Stimulated activated CD4-positive, alpha-beta T cell treated with anti-CD3 and anti-CD28 coated beads, Interleukin-2, amount 100 ng/mL, for 48 hours (primary cell): ENCODE measurements around the gene SLC37A1.

ENCODE experiments used
- DNase-seq, 2 donors: peaks; one replicate each; pipeline ENCODE4 v3.0.0-alpha.2; 2020

The SLC37A1 gene

DNA sequence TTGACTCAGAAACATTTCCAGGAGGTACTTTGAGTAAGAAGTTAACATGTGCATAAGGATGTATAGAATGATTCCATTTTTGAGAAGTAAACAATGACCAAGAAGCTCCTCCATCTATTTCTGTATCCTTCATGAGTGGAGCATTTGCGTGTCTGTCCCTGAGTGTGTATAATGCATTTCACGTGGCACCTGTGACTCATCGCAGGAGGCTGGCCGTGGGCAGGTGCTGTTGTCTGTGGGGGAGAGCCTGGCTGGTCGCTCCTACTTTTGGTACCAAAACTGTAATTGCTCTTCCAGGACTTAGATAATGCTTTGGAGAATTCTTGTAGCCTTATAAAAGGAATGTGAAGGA, 16.5 kb downstream of the SLC37A1 start:
- no peak for DNase-seq

DNA sequence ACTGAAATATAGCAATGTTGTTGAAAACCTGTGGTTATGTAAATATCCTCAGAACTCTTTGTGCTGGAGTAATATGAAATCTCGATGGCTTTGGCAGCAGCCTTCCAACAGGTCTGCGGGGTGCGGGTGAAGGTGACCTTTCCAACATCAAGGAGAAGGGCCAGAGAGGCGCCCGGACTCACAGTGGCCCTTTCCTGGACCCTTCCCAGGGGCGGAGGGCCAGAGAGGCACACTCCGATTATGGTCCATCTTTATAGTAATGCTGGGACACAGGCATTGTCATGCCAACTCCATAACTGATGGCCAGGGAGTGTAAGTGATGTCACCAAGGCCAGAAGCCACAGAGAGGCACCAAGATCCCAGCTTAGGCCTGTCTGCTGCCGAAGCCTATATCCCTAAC, 18.1 kb downstream of the SLC37A1 start:
- DNase-seq: no peak

- no peak for DNase-seq
These were observed 19.0 kb downstream of the SLC37A1 start for GRCh38 chr21:42532466-42533181.

DNA sequence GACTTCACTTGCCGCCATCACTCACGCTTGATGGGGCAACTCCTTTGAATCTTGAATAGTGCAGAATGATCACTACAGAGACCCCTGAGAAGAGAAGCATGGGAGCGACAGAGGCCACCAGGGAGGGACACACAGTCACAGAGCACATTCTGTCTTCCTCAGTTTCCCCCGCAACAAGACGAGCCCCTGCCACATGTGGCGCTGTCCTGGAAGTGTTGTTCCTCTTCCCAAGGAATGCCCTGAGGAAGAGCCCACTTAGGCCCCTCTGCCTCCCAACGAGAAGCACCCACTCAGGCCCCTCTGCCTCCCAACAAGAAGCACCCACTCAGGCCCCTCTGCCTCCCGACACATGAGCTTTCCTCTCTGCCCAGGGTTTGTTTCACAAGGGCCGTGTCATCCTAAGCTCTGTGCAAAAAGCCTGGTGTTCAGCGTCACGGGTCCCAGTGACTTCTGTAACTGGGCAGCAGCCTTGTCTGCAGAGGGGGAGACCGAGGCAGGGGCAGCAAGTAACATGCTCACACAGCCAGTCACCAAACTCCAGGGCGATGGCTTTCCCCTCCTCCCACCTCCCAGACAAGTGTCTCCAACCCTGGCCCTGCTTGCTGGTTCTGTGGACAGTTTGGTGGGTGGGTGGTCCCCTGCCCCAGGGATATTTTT, 19.8 kb downstream of the SLC37A1 start:
- no peak for DNase-seq

- no peak for DNase-seq
These were observed 20.3 kb downstream of the SLC37A1 start for GRCh38 chr21:42533963-42534355.

DNA sequence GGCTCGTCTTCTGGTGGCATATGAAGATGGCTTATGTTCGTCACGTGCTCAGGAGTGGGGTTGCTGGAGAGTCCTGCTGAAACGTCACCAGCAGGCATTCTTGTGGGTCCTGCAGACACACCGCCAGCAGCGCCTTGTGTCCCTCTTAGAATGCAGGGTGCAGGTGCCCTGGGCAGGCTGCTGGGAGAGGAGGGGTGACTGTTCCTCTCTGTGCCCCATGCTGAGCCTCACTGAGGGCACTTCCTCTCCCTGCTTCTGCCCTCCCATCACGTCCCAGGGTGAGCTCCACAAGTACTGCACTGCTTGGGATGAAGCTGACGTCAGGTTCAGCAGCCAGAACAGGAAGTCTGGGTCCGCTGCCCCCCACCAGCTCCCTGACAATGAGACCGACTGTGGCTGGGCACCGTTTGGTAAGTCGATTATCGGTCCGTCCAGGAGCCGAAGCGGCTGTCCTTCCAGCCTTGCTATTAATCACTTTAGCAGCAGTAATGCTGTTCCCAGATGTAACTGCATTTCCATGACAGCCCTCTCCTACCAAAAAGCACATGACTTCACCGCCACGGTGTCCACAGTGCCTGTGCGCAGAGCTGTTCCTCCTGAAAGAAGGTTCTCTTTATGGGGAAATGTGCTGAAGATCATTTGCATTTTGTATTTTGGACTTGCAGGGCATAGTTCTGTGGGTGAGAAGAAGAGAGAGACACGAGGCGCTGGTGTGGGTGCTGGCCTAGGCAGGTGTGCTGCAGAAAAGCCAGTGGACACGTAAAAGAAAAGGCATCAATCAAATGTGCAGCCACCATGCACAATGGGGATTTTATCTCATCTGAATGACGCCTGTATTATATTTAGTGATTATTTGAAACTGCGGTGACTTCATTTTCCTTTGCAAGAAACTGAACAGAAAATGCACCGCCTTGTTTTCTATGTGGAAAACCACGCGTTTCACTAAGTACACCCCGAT, 21.0 kb downstream of the SLC37A1 start:
- no peak for DNase-seq

DNA sequence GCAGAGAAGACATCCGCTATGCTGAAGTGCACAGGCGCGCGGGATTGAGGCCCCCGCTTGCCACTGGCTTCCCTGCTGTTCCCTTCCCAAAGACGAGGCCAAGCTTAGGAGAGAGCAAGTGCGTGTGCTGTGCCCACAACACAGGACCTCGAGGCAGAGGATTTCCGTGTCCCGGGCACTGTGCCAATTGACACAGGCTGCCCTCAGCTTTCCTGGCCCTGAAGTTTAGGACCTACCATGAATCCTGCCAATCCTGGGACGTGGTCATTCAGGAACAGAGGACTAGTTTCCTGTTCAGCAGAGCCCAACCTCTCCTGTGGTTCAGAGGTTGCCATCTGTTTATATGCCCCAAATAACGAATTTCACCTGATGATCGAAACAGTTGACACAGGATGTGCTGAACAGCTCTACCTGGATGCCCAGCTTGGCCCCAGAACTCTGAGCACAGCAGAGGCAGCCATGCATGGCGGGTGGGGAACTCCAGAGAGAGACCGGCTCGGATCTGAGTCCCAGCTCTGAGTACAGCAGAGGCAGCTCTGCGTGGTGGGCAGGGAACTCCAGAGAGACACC, 22.0 kb downstream of the SLC37A1 start:
- DNase-seq: no peak

DNA sequence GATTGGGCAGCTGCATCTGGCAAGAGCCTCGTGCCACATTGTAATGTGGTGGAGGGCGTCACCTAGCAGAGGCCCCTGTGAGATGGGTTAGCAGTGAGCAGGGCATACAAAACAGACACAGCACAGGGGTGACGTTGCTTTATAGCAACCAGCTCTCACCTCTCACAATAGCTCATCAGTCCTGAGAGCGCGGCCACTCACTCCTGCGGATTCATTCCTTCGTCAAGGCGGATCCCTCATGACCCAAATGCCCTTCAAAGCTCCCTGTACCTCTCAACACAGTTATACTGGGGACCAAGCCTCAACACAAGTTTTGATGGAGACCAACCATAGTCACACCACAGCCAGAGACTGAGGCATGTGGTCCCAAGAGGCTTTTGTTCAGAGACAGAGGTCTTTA, 22.9 kb downstream of the SLC37A1 start:
- DNase-seq: no peak

- no peak for DNase-seq
These were observed 23.6 kb downstream of the SLC37A1 start for GRCh38 chr21:42537106-42537742.

- no peak for DNase-seq
These were observed 25.0 kb downstream of the SLC37A1 start for GRCh38 chr21:42538479-42539275.

GRCh38 chr21:42539342-42539741, 25.7 kb downstream of the SLC37A1 start:
- no peak for DNase-seq

DNA sequence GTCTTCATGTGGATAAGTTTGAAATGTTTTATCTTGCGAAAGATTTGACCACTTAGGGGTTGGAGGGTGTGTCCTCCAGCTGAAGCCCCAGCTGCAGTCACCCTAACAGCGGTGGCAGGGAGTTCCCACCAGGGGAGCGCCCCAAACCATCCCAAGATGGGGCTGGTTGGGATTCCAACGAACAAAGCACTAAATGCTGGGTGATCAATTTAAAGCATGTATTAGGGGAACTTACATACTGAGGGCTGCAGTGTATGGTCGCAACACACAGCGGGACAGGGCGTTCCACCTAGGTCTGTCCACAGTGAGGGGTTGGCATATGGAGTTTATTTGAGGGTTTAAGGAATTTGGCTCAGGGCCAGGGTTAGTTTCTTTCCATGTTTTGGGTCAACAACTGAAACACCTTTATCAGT, 26.3 kb downstream of the SLC37A1 start:
- DNase-seq: no peak

DNA sequence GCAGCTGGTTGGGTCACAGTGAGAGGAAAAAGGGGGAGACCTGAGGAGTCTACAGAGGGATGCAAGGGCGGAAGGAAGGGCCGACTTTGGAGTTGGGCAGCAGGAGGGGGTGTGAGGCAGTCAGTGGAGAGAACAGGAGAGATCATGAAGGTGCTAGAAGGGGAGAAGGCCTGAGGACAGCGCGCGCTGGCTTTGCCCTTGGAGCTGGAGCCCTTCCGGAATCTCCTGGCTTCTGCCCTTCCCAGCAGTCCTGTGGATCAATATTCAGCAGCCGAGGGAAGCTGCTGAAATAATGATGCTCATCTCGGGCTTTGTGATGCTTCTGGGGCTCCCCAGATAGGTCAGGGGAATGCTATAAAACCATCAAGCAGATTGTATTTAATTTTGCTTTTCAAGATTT, 26.7 kb downstream of the SLC37A1 start:
- DNase-seq: no peak

GRCh38 chr21:42541174-42541573, 27.5 kb downstream of the SLC37A1 start:
- DNase-seq: no peak

DNA sequence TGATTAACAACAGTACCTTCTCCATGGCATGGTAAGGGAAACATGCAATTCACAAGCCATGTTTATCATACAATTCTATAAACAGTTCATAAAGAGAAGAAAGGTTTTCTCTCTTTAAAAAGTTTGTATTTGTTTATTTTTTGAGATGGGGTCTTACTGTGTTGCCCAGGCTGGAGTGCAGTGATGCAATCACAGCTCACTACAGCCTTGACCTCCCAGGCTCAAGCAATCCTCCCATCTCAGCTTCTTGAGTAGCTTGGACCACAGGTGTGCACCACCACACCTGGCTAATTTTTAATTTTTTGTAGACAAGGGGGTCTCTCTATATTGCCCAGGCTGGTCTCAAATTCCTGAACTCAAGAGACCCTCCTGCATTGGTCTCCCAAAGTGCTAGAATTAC, 28.0 kb downstream of the SLC37A1 start:
- no peak for DNase-seq

- DNase-seq: no peak
These were observed 28.5 kb downstream of the SLC37A1 start for GRCh38 chr21:42542196-42542595.

GRCh38 chr21:42542596-42542995, 28.9 kb downstream of the SLC37A1 start:
- DNase-seq: no peak

DNA sequence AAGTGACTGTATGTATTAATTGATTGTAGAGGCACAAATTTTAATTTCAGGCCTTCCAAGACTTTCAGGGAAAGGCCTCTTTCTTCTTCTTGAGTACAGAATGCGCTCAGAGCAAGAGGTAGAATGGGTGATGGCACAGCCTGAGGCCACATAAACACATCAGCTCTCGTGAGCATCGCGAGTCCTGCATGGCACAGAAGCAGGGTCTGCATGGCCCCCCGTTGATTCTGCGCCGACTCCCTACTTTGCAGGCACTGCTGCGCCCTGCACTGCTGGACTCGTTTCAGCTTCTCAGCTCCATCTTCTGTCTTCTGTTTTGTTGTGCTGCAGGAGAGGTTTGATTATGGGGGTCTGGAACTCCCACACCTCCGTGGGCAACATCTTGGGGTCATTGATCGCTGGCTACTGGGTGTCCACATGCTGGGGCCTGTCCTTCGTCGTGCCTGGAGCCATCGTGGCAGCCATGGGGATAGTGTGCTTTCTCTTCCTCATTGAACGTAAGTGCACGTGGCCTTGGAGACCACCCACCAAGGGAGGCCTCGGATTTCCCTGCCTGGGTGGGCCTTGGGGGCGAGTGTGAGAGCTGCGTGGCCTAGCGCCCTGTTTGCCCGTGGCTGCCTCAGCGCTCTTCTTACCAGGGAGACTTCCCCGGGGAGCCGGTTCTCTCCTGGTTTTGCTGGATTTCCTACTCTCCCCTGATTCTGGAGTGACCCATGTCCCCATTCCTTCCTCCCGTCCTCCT, 29.6 kb downstream of the SLC37A1 start:
- no peak for DNase-seq

GRCh38 chr21:42544544-42544943, 30.9 kb downstream of the SLC37A1 start:
- no peak for DNase-seq

DNA sequence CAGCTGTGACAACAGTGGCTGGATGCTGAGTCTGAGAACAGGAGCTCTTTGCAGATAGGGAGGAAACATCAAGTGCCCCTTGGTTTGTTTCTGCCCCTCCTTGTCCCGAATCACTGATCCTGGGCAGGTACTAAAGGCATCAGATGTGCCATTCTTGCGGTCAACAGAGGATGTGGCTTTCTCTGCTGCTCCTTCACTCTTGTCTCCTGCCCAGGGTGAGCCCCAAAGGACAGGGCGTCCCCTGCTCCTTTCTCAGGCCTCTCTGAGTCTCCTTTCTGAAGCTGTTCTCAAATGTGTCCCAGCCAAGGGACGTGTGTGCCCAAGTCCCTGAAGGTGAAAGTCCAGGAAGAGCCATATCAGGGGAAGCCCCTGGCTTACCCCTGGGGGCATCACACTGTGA, 31.7 kb downstream of the SLC37A1 start:
- no peak for DNase-seq

- DNase-seq: no peak
These were observed 32.1 kb downstream of the SLC37A1 start for GRCh38 chr21:42545745-42546144.
